Measurements from ENCODE around the gene EBI3.
"Not testable (repeated sequence)": the region's sequence is repeated elsewhere in the genome, so short reads cannot be mapped to it uniquely, and the experiment has no call there.

The EBI3 gene

GRCh38 chr19:4234862-4235201 lies 5.5 kb downstream of the EBI3 start:
- Histone ChIP-seq H2AK5ac (ENCODE audit: low read length, severe bottlenecking) (peak overlapping the region; percentile 22), H3K4me1 (ENCODE audit: control insufficient read depth, insufficient read depth, low read depth, low read length) (peaks cover 7% of the 10 kb centered on the region), H4K8ac (ENCODE audit: low read length) (no peak overlapping the region), H3K79me1 (replicated peaks; ENCODE audit: low read length, poor library complexity, severe bottlenecking) (no peaks in the 10 kb centered on the region), H2BK120ac (ENCODE audit: low read depth, low read length) (no peak overlapping the region), H2BK12ac (ENCODE audit: low read length in 2 of 2) (no peak overlapping the region), H3K23ac (ENCODE audit: low read length in 2 of 2) (no peak overlapping the region), H3K18ac (ENCODE audit: low read depth in 1 of 2, low read length in 2 of 2) (no peak overlapping the region), H3K9me3 (ENCODE audit: control insufficient read depth, low read length) (no peaks in the 10 kb centered on the region), H3K27ac (ENCODE audit: low read length, poor library complexity, severe bottlenecking) (no peak overlapping the region), H2AFZ (ENCODE audit: low read depth, low read length) (no peak overlapping the region), H3K27me3 (ENCODE audit: control insufficient read depth in 1 of 2, insufficient read depth in 1 of 2, low read length in 2 of 2) (peaks cover 0 to 31% of the 10 kb centered on the region in 2 experiments), H3K9ac (ENCODE audit: low read length) (no peak overlapping the region), H3K36me3 (ENCODE audit: control insufficient read depth in 1 of 2, insufficient read depth in 2 of 2, low read depth in 1 of 2, low read length in 2 of 2) (peaks cover 0 to 13% of the 10 kb centered on the region in 2 experiments), H3K4ac (ENCODE audit: low read depth in 1 of 2, low read length in 2 of 2) (no peak overlapping the region), H4K91ac (ENCODE audit: low read length) (no peak overlapping the region), H3K4me3 (ENCODE audit: insufficient read depth in 1 of 2, low read depth in 1 of 2, low read length in 2 of 2) (no peak overlapping the region), H3K14ac (ENCODE audit: low read length in 2 of 2) (no peak overlapping the region), H2BK5ac (ENCODE audit: low read depth, low read length, poor library complexity, severe bottlenecking) (no peak overlapping the region), H2BK15ac (ENCODE audit: low read depth, poor library complexity, severe bottlenecking) (no peak overlapping the region), H3K4me2 (ENCODE audit: low read length, poor library complexity, severe bottlenecking) (no peak overlapping the region)
- 87% methylated on average over 13 of the region's 13 CpGs for WGBS
- no peak for DNase-seq

GRCh38 chr19:4237510-4237909 lies 8.2 kb downstream of the EBI3 start:
- not testable (repeated sequence) for H3K9me3 ChIP-seq (ENCODE audit: control insufficient read depth, low read length); H2AK5ac ChIP-seq (ENCODE audit: low read length, severe bottlenecking)

GRCh38 chr19:4238831-4239230 lies 9.5 kb downstream of the EBI3 start:
- no peak overlapping the region for H3K18ac ChIP-seq (ENCODE audit: low read depth in 1 of 2, low read length in 2 of 2)
- H2AK5ac ChIP-seq (ENCODE audit: low read length, severe bottlenecking) = no peak overlapping the region
- H3K14ac ChIP-seq (ENCODE audit: low read length in 2 of 2) = no peak overlapping the region
- no peak overlapping the region for H3K4ac ChIP-seq (ENCODE audit: low read depth in 1 of 2, low read length in 2 of 2)
- no peaks in the 10 kb centered on the region for H3K79me1 ChIP-seq (replicated peaks; ENCODE audit: low read length, poor library complexity, severe bottlenecking)
- no peak overlapping the region for H4K8ac ChIP-seq (ENCODE audit: low read length)
- H2BK5ac ChIP-seq (ENCODE audit: low read depth, low read length, poor library complexity, severe bottlenecking) = no peak overlapping the region
- H3K4me3 ChIP-seq (ENCODE audit: insufficient read depth in 1 of 2, low read depth in 1 of 2, low read length in 2 of 2) = no peak overlapping the region
- peaks cover 0 to 13% of the 10 kb centered on the region in 2 experiments for H3K36me3 ChIP-seq (ENCODE audit: control insufficient read depth in 1 of 2, insufficient read depth in 2 of 2, low read depth in 1 of 2, low read length in 2 of 2)
- no peak overlapping the region for H2BK120ac ChIP-seq (ENCODE audit: low read depth, low read length)
- H3K9ac ChIP-seq (ENCODE audit: low read length) = no peak overlapping the region
- H2BK15ac ChIP-seq (ENCODE audit: low read depth, poor library complexity, severe bottlenecking) = no peak overlapping the region
- no peak for DNase-seq
- H2BK12ac ChIP-seq (ENCODE audit: low read length in 2 of 2) = no peak overlapping the region
- H3K4me1 ChIP-seq (ENCODE audit: control insufficient read depth, insufficient read depth, low read depth, low read length) = peaks cover 2% of the 10 kb centered on the region
- H3K9me3 ChIP-seq (ENCODE audit: control insufficient read depth, low read length) = peaks cover 10% of the 10 kb centered on the region
- H3K27ac ChIP-seq (ENCODE audit: low read length, poor library complexity, severe bottlenecking) = no peak overlapping the region
- no peak overlapping the region for H4K91ac ChIP-seq (ENCODE audit: low read length)
- H3K4me2 ChIP-seq (ENCODE audit: low read length, poor library complexity, severe bottlenecking) = no peak overlapping the region
- 97% methylated on average over 3 of the region's 4 CpGs for WGBS
- no peak overlapping the region for H3K23ac ChIP-seq (ENCODE audit: low read length in 2 of 2)
- H2AFZ ChIP-seq (ENCODE audit: low read depth, low read length) = no peak overlapping the region
- H3K27me3 ChIP-seq (ENCODE audit: control insufficient read depth in 1 of 2, insufficient read depth in 1 of 2, low read length in 2 of 2) = peaks cover 0 to 27% of the 10 kb centered on the region in 2 experiments

More at GRCh38 chr19:4237510-4237909, 8.2 kb downstream of the EBI3 start:
- not testable (repeated sequence) for H3K9ac ChIP-seq (ENCODE audit: low read length); H3K4me1 ChIP-seq (ENCODE audit: control insufficient read depth, insufficient read depth, low read depth, low read length); H2BK120ac ChIP-seq (ENCODE audit: low read depth, low read length); H3K4me3 ChIP-seq (ENCODE audit: insufficient read depth in 1 of 2, low read depth in 1 of 2, low read length in 2 of 2); H4K8ac ChIP-seq (ENCODE audit: low read length); H2BK15ac ChIP-seq (ENCODE audit: low read depth, poor library complexity, severe bottlenecking); H3K79me1 ChIP-seq (replicated peaks; ENCODE audit: low read length, poor library complexity, severe bottlenecking); H2BK12ac ChIP-seq (ENCODE audit: low read length in 2 of 2); H4K91ac ChIP-seq (ENCODE audit: low read length); H3K23ac ChIP-seq (ENCODE audit: low read length in 2 of 2); H3K4ac ChIP-seq (ENCODE audit: low read depth in 1 of 2, low read length in 2 of 2); H3K27ac ChIP-seq (ENCODE audit: low read length, poor library complexity, severe bottlenecking); H3K14ac ChIP-seq (ENCODE audit: low read length in 2 of 2); H2BK5ac ChIP-seq (ENCODE audit: low read depth, low read length, poor library complexity, severe bottlenecking); DNase-seq; H3K18ac ChIP-seq (ENCODE audit: low read depth in 1 of 2, low read length in 2 of 2); H3K4me2 ChIP-seq (ENCODE audit: low read length, poor library complexity, severe bottlenecking); H2AFZ ChIP-seq (ENCODE audit: low read depth, low read length)
- WGBS = 93% methylated on average over 16 of the region's 16 CpGs
- Histone ChIP-seq H3K36me3 (ENCODE audit: control insufficient read depth in 1 of 2, insufficient read depth in 2 of 2, low read depth in 1 of 2, low read length in 2 of 2) (peaks cover 0 to 13% of the 10 kb centered on the region in 2 experiments), H3K27me3 (ENCODE audit: control insufficient read depth in 1 of 2, insufficient read depth in 1 of 2, low read length in 2 of 2) (peaks cover 0 to 31% of the 10 kb centered on the region in 2 experiments)

GRCh38 chr19:4241824-4242430 lies 12.6 kb downstream of the EBI3 start:
- no peak overlapping the region for H3K23ac ChIP-seq (ENCODE audit: low read length in 2 of 2)
- no peak overlapping the region for H2BK15ac ChIP-seq (ENCODE audit: low read depth, poor library complexity, severe bottlenecking)
- H3K9ac ChIP-seq (ENCODE audit: low read length) = no peak overlapping the region
- no peak overlapping the region for H4K91ac ChIP-seq (ENCODE audit: low read length)
- H3K36me3 ChIP-seq (ENCODE audit: control insufficient read depth in 1 of 2, insufficient read depth in 2 of 2, low read depth in 1 of 2, low read length in 2 of 2) = peaks cover 0 to 5% of the 10 kb centered on the region in 2 experiments
- no peak overlapping the region for H2BK12ac ChIP-seq (ENCODE audit: low read length in 2 of 2)
- no peak overlapping the region for H3K14ac ChIP-seq (ENCODE audit: low read length in 2 of 2)
- H3K27me3 ChIP-seq (ENCODE audit: control insufficient read depth in 1 of 2, insufficient read depth in 1 of 2, low read length in 2 of 2) = peaks cover 0 to 5% of the 10 kb centered on the region in 2 experiments
- WGBS = 88% methylated on average over 5 of the region's 5 CpGs
- H3K9me3 ChIP-seq (ENCODE audit: control insufficient read depth, low read length) = peaks cover 10% of the 10 kb centered on the region
- H2AFZ ChIP-seq (ENCODE audit: low read depth, low read length) = no peak overlapping the region
- no peak overlapping the region for H2BK120ac ChIP-seq (ENCODE audit: low read depth, low read length)
- no peaks in the 10 kb centered on the region for H3K79me1 ChIP-seq (replicated peaks; ENCODE audit: low read length, poor library complexity, severe bottlenecking)
- no peak overlapping the region for H4K8ac ChIP-seq (ENCODE audit: low read length)
- no peak for DNase-seq
- H3K4me3 ChIP-seq (ENCODE audit: insufficient read depth in 1 of 2, low read depth in 1 of 2, low read length in 2 of 2) = no peak overlapping the region
- H2AK5ac ChIP-seq (ENCODE audit: low read length, severe bottlenecking) = no peak overlapping the region
- peaks cover 4% of the 10 kb centered on the region for H3K4me1 ChIP-seq (ENCODE audit: control insufficient read depth, insufficient read depth, low read depth, low read length)
- no peak overlapping the region for H3K18ac ChIP-seq (ENCODE audit: low read depth in 1 of 2, low read length in 2 of 2)
- H3K4ac ChIP-seq (ENCODE audit: low read depth in 1 of 2, low read length in 2 of 2) = no peak overlapping the region
- H3K4me2 ChIP-seq (ENCODE audit: low read length, poor library complexity, severe bottlenecking) = no peak overlapping the region
- H3K27ac ChIP-seq (ENCODE audit: low read length, poor library complexity, severe bottlenecking) = no peak overlapping the region
- no peak overlapping the region for H2BK5ac ChIP-seq (ENCODE audit: low read depth, low read length, poor library complexity, severe bottlenecking)
